Stimulated activated CD8-positive, alpha-beta memory T cell treated with anti-CD3 and anti-CD28 coated beads, Interleukin-7, amount 100 ng/mL, for 24 hours (primary cell): ENCODE measurements around the gene NUP214.
"Not testable (repeated sequence)": the region's sequence is repeated elsewhere in the genome, so short reads cannot be mapped to it uniquely, and the experiment has no call there.

Experiments
- DNase-seq: peaks from one replicate; pipeline ENCODE4 v3.0.0-alpha.2; 2020; ENCODE audit warnings: low read depth

Gene NUP214

GRCh38 chr9:131234799-131235479 is 109.6 kb downstream of the NUP214 start:
- no peak for DNase-seq

GRCh38 chr9:131235480-131235851 is 110.1 kb downstream of the NUP214 start:
- DNase-seq: no peak

GRCh38 chr9:131236161-131236560 is 110.8 kb downstream of the NUP214 start:
- no peak for DNase-seq

GRCh38 chr9:131236761-131237160 is 111.4 kb downstream of the NUP214 start:
- no peak for DNase-seq

- DNase-seq: no peak
These were observed 111.9 kb downstream of the NUP214 start for GRCh38 chr9:131237291-131237690.

GRCh38 chr9:131237931-131238401 is 112.6 kb downstream of the NUP214 start:
- DNase-seq: peak; percentile 72

- DNase-seq: no peak
These were observed 113.1 kb downstream of the NUP214 start for GRCh38 chr9:131238402-131239021.

GRCh38 chr9:131239161-131239975 is 114.0 kb downstream of the NUP214 start:
- no peak for DNase-seq

- DNase-seq: no peak
These were observed 114.9 kb downstream of the NUP214 start for GRCh38 chr9:131240047-131240921.

GRCh38 chr9:131244331-131244730 is 118.9 kb downstream of the NUP214 start:
- DNase-seq: not testable (repeated sequence)

- DNase-seq: no peak
These were observed 121.2 kb downstream of the NUP214 start for GRCh38 chr9:131246618-131247017.

GRCh38 chr9:131252120-131252519 is 126.7 kb downstream of the NUP214 start:
- DNase-seq: no peak

- DNase-seq: no peak
These were observed 128.6 kb downstream of the NUP214 start for GRCh38 chr9:131253891-131254491.

GRCh38 chr9:131254626-131255025 is 129.2 kb downstream of the NUP214 start:
- DNase-seq: no peak

- DNase-seq: no peak
These were observed 130.4 kb downstream of the NUP214 start for GRCh38 chr9:131255676-131256197.

- no peak for DNase-seq
These were observed 132.1 kb downstream of the NUP214 start for GRCh38 chr9:131257266-131258025.

GRCh38 chr9:131258186-131258585 is 132.8 kb downstream of the NUP214 start:
- no peak for DNase-seq

- no peak for DNase-seq
These were observed 133.5 kb downstream of the NUP214 start for GRCh38 chr9:131258698-131259431.

- no peak for DNase-seq
These were observed 134.1 kb downstream of the NUP214 start for GRCh38 chr9:131259432-131259898.
